ENCODE measurements around the gene KIAA0513.

KIAA0513 gene

DNA sequence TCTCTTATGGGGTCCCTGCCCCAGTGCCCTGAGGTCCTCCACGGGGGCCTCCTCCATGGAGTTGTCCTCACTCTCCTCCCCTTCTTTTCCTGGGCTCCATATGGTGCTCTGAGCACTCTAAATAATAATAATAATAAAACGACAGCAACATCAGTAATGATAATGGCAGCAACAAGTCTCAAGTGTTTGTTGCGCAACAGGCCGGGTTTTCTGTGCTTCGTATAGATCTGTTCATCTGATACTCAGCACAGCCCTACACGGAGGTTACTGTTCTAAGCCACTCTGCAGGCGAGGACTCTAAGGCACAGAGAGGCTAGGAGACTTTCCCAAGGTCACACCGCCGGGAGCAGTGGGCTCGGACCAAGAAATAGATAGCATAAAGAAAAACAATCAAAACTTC is 71.0 kb downstream of the KIAA0513 start:
- H3K4me3 ChIP-seq (replicated peaks; ENCODE audit: low read depth, low read length): no peak overlapping the region
- peaks cover 7% of the 10 kb centered on the region for H3K27me3 ChIP-seq (replicated peaks; ENCODE audit: control insufficient read depth, insufficient read depth, low read length)
- no peak for TF ChIP-seq CTCF (IDR thresholded peaks at IDR 0.05; ENCODE audit: insufficient read depth, low read length, poor library complexity, severe bottlenecking)
- H3K36me3 ChIP-seq (ENCODE audit: control insufficient read depth, insufficient read depth, low read length): no peaks in the 10 kb centered on the region
- no peak for DNase-seq (ENCODE audit: extremely low read depth, insufficient read length)

GRCh38 chr16:85100265-85100664 is 72.7 kb downstream of the KIAA0513 start:
- Histone ChIP-seq H3K4me3 (replicated peaks; ENCODE audit: low read depth, low read length) (no peak overlapping the region), H3K27me3 (replicated peaks; ENCODE audit: control insufficient read depth, insufficient read depth, low read length) (peaks cover 5% of the 10 kb centered on the region), H3K36me3 (ENCODE audit: control insufficient read depth, insufficient read depth, low read length) (no peaks in the 10 kb centered on the region)
- TF ChIP-seq CTCF (IDR thresholded peaks at IDR 0.05; ENCODE audit: insufficient read depth, low read length, poor library complexity, severe bottlenecking): no peak
- no peak for DNase-seq (ENCODE audit: extremely low read depth, insufficient read length)

DNA sequence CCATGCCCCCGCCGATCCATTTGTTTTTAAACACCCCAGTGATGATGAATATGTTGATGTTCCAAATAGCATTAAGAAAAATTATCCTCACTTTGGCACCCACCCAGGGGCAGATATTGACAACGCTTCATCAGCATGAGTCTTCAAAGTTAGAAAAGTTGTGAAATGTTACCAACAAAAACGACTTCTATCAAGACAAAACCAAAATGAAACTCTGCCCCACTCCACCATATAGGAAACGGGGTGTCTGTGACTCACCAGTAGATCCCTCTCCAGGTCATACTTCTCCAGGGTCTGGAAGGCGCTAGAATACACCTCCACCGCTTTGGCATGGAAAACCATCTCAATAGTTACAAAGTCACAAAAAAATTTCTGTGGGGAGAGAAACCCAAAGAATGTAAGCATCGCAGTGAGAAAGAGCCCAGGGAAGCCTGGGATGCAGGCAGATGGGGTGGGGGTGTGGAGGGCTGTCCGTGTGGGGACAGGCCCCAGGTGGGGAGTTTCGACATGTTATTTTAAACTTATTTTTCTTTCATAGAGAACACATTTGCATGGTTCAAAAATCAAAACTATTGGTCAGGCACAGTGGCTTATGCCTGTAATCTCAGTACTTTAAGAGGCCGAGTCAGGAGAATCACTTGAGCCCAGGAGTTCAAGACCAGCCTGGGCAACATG is 74.5 kb downstream of the KIAA0513 start:
- TF ChIP-seq CTCF (IDR thresholded peaks at IDR 0.05; ENCODE audit: insufficient read depth, low read length, poor library complexity, severe bottlenecking): no peak
- no peaks in the 10 kb centered on the region for H3K36me3 ChIP-seq (ENCODE audit: control insufficient read depth, insufficient read depth, low read length)
- H3K27me3 ChIP-seq (replicated peaks; ENCODE audit: control insufficient read depth, insufficient read depth, low read length): peaks cover 5% of the 10 kb centered on the region
- H3K4me3 ChIP-seq (replicated peaks; ENCODE audit: low read depth, low read length): no peak overlapping the region
- no peak for DNase-seq (ENCODE audit: extremely low read depth, insufficient read length)

GRCh38 chr16:85103114-85104079 is 75.8 kb downstream of the KIAA0513 start:
- no peak for DNase-seq (ENCODE audit: extremely low read depth, insufficient read length)
- Histone ChIP-seq H3K36me3 (ENCODE audit: control insufficient read depth, insufficient read depth, low read length) (no peaks in the 10 kb centered on the region), H3K27me3 (replicated peaks; ENCODE audit: control insufficient read depth, insufficient read depth, low read length) (no peaks in the 10 kb centered on the region), H3K4me3 (replicated peaks; ENCODE audit: low read depth, low read length) (no peak overlapping the region)
- no peak for TF ChIP-seq CTCF (IDR thresholded peaks at IDR 0.05; ENCODE audit: insufficient read depth, low read length, poor library complexity, severe bottlenecking)

DNA sequence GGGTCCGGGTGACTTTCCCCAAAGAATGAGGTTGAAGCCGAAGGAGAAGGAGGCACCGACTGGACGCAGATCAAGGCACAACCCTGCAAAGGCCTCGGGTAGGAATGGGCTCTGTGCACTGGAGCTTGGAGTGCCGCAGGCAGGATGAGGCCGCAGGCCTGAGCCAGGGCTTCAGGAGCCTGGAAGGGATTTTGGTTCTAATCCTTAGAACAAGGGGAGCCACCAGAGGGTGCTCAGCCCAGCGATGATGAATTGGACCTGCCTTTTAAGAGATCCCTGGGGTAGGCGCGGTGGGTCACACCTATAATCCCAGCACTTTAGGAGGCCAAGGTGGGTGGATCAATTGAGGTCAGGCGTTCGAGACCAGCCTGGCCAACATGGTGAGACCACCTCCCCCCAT is 76.6 kb downstream of the KIAA0513 start:
- H3K4me3 ChIP-seq (replicated peaks; ENCODE audit: low read depth, low read length): no peak overlapping the region

More for the DNA sequence above, 76.6 kb downstream of the KIAA0513 start:
- Histone ChIP-seq H3K27me3 (replicated peaks; ENCODE audit: control insufficient read depth, insufficient read depth, low read length) (no peaks in the 10 kb centered on the region), H3K36me3 (ENCODE audit: control insufficient read depth, insufficient read depth, low read length) (no peaks in the 10 kb centered on the region)
- DNase-seq (ENCODE audit: extremely low read depth, insufficient read length): no peak
- TF ChIP-seq CTCF (IDR thresholded peaks at IDR 0.05; ENCODE audit: insufficient read depth, low read length, poor library complexity, severe bottlenecking): no peak
